Measurements from ENCODE around the gene TMCO4. TPM values are rescaled to one million over a fixed set of nuclear protein-coding genes. Genes with fewer than 3 reads are reported as not detected.
"Not testable (repeated sequence)": the region's sequence is repeated elsewhere in the genome, so short reads cannot be mapped to it uniquely, and the experiment has no call there.

TMCO4 gene
- total RNA-seq, 1 donor from 2014 or later: 12.1 TPM

DNA sequence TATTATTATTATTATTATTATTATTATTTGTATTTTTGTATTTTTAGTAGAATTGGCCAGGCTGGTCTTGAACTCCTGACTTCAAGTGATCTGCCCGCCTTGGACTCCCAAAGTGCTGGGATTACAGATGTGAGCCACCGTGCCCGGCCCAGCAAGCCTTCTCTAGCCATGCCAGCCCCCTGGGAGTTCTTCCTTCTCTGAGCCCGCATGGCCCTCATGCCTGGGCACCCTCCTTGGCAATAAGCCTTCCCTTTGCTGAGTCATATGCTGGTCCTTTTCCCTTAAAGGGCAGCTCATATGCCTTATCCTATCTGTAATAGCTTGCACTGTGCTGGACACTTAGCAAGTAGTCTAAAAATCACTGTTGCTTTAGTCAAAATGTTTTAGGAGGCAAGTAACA is 164.1 kb downstream of the TMCO4 start:
- Mint-ChIP-seq H3K36me3 (ENCODE audit: low read depth) (no peaks in the 10 kb centered on the region), H3K4me1 (no peaks in the 10 kb centered on the region), H3K27ac (no peak overlapping the region), H3K4me3 (no peak overlapping the region), H3K27me3 (no peaks in the 10 kb centered on the region), H3K9me3 (no peaks in the 10 kb centered on the region)
- DNase-seq: no peak
- intact Hi-C loops (cut with micrococcal nuclease): no loop called here

DNA sequence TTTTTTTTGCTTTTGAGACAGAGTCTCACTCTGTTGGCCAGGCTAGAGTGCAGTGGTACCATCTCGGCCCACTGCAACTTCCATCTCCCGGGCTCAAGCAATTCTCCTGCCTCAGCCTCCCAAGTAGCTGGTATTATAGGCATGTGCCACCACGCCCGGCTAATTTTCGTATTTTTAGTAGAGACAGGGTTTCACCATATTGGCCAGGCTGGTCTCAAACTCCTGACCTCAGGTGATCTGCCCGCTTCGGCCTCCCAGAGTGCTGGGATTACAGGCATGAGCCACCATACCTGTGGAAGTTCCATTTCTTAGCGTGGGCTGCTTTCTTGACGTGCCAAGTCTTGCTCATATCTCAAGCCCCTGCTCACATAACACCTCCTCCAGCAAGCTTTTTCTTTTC is 164.7 kb downstream of the TMCO4 start:
- H3K4me1 Mint-ChIP-seq; H3K9me3 Mint-ChIP-seq; intact Hi-C loops (cut with micrococcal nuclease); DNase-seq; H3K4me3 Mint-ChIP-seq; H3K27ac Mint-ChIP-seq; H3K27me3 Mint-ChIP-seq; H3K36me3 Mint-ChIP-seq (ENCODE audit: low read depth): not testable (repeated sequence)

DNA sequence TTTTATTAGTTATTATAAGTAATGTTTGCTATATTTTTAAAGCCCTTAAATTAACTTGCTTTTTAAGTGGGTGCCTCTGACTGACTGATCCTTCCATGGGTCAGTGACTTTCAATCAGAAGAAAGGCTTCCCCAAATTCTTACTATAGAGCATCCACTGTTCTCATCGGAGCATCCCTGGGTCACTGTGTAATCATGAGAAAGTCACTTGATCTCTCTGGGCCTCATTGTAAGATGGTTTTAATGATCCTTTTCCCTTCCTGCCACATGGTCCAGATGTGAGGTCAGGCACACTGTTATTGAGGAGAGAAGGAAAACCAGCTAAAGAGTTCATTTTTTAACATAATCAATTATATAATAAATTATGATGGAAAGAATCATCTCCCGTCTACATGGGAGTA is 166.6 kb downstream of the TMCO4 start:
- Mint-ChIP-seq H3K27me3 (no peaks in the 10 kb centered on the region), H3K4me1 (no peaks in the 10 kb centered on the region), H3K9me3 (no peaks in the 10 kb centered on the region), H3K27ac (no peak overlapping the region), H3K36me3 (ENCODE audit: low read depth) (peaks cover 4% of the 10 kb centered on the region), H3K4me3 (no peak overlapping the region)
- no peak for DNase-seq
- intact Hi-C loops (cut with micrococcal nuclease): no loop called here

Other genes starting within 250 kb of the TMCO4 start
- 51.7 and 54.1 TPM in 2 replicates for gene NBL1, start 155.6 kb downstream of the TMCO4 start, total RNA-seq
- not detected in 2 replicates for gene HTR6, start 135.0 kb downstream of the TMCO4 start, total RNA-seq
- gene RNF186, start 15.4 kb upstream of the TMCO4 start, total RNA-seq: not detected in 2 replicates
- gene OTUD3, start 82.5 kb upstream of the TMCO4 start, total RNA-seq: 12.2 and 13.6 TPM in 2 replicates
- not detected in 2 replicates for gene PLA2G2E, start 123.7 kb upstream of the TMCO4 start, total RNA-seq
- not detected in 2 replicates for gene PLA2G2A, start 179.7 kb upstream of the TMCO4 start, total RNA-seq